GM12878 (cell line): ENCODE measurements around the gene GRM7.

ENCODE experiments used
- CTCF ChIP-seq, 3 experiments: IDR thresholded peaks in 2 of 3; conservative IDR thresholded peaks in 1 of 3; 2 replicates each; pipeline ENCODE4 v1.5.1; 2011; ENCODE audit warnings: low read depth in 3 of 3, low read length in 3 of 3, mild to moderate bottlenecking in 3 of 3, control low read depth in 2 of 3, moderate library complexity in 2 of 3, inconsistent platforms in 1 of 3, mixed read lengths in 1 of 3; ENCODE audit not compliant: control insufficient read depth in 2 of 3, insufficient read depth in 1 of 3; ENCODE audit errors: extremely low read depth in 1 of 3
- ESRRA ChIP-seq: IDR thresholded peaks from 2 replicates; pipeline ENCODE4 v1.6.1; 2012; ENCODE audit warnings: mild to moderate bottlenecking, low read length, improper control_type of control experiment
- NFYB ChIP-seq: IDR thresholded peaks from 2 replicates; pipeline ENCODE4 v1.6.1; 2011; ENCODE audit warnings: low read depth, mild to moderate bottlenecking, low read length, improper control_type of control experiment, moderate library complexity; ENCODE audit not compliant: insufficient read depth
- POLR2AphosphoS5 ChIP-seq: IDR thresholded peaks from 2 replicates; pipeline ENCODE4 v1.6.1; 2011; ENCODE audit warnings: mild to moderate bottlenecking, low read length, inconsistent platforms
- RBBP5 ChIP-seq: fragments of 200-600 bp; sonication (generic); conservative IDR thresholded peaks from 2 replicates; pipeline ENCODE4 v1.6.1; 2016
- TAF1 ChIP-seq: IDR thresholded peaks from 2 replicates; pipeline ENCODE4 v1.6.1; 2011; ENCODE audit warnings: mild to moderate bottlenecking, low read depth, low read length, borderline replicate concordance
- ZSCAN29 ChIP-seq: fragments of 450-650 bp; IDR thresholded peaks from 2 replicates; pipeline ENCODE4 v1.6.1; 2017; ENCODE audit warnings: mild to moderate bottlenecking, moderate library complexity

GRCh38 chr3:7377103-7377502 is 516.2 kb downstream of the GRM7 start:
- TF ChIP-seq TAF1 (no peak), ZSCAN29 (no peak), NFYB (no peak), RBBP5 (no peak), ESRRA (no peak), CTCF (IDR thresholded peaks at IDR 0.05 in 2 of 3, conservative IDR thresholded peaks at IDR 0.05 in 1 of 3; ENCODE audit: control insufficient read depth in 2 of 3, extremely low read depth in 1 of 3, insufficient read depth in 1 of 3, low read depth in 3 of 3, low read length in 3 of 3) (no peak), POLR2AphosphoS5 (no peak)
